Loucy (cell line): ENCODE data around the gene TRPM5.

ENCODE experiments used
- H2AFZ ChIP-seq: fragments of 200-600 bp; sonication (generic); 2 replicates; pipeline ENCODE4 v1.6.0; 2016; ENCODE audit warnings: antibody characterized with exemption, mild to moderate bottlenecking, low read length, moderate library complexity
- H3F3A ChIP-seq: fragments of 200-600 bp; 2 replicates; pipeline ENCODE4 v1.6.0; 2016; ENCODE audit warnings: antibody characterized with exemption, low read depth, mild to moderate bottlenecking
- H3K27me3 ChIP-seq: fragments of 200-600 bp; sonication (generic); 2 replicates; pipeline ENCODE4 v1.6.1; 2014; ENCODE audit warnings: low read length, mild to moderate bottlenecking; ENCODE audit not compliant: insufficient read depth, poor library complexity, severe bottlenecking
- H3K36me3 ChIP-seq: fragments of 200-600 bp; sonication (generic); 2 replicates; pipeline ENCODE4 v1.6.1; 2016; ENCODE audit warnings: low read length; ENCODE audit not compliant: insufficient read depth
- H3K4me1 ChIP-seq: fragments of 200-600 bp; sonication (generic); 2 replicates; pipeline ENCODE4 v1.5.1; 2014; ENCODE audit warnings: low read length, mild to moderate bottlenecking; ENCODE audit not compliant: insufficient read depth, poor library complexity, severe bottlenecking
- H3K4me2 ChIP-seq: fragments of 200-600 bp; sonication (generic); 2 replicates; pipeline ENCODE4 v1.6.0; 2014; ENCODE audit warnings: antibody characterized with exemption, low read length, low read depth, mild to moderate bottlenecking; ENCODE audit not compliant: poor library complexity, severe bottlenecking
- H3K4me3 ChIP-seq: fragments of 200-600 bp; sonication (generic); 2 replicates; pipeline ENCODE4 v1.5.1; 2014; ENCODE audit warnings: low read length, mild to moderate bottlenecking, mixed read lengths; ENCODE audit not compliant: poor library complexity, severe bottlenecking
- H3K79me2 ChIP-seq: fragments of 200-600 bp; sonication (generic); 2 replicates; pipeline ENCODE4 v1.6.1; 2014; ENCODE audit warnings: low read length; ENCODE audit not compliant: insufficient read depth
- H3K9ac ChIP-seq: fragments of 200-600 bp; sonication (generic); 2 replicates; pipeline ENCODE4 v1.6.0; 2014; ENCODE audit warnings: mild to moderate bottlenecking, low read depth, low read length, moderate library complexity; ENCODE audit not compliant: poor library complexity, severe bottlenecking
- H3K9me2 ChIP-seq: fragments of 200-600 bp; sonication (generic); replicated peaks from 2 replicates; pipeline ENCODE4 v1.6.1; 2016; ENCODE audit warnings: low read depth, low read length, mixed read lengths
- H3K9me3 ChIP-seq: fragments of 200-600 bp; sonication (generic); 2 replicates; pipeline ENCODE4 v1.6.1; 2014; ENCODE audit warnings: mild to moderate bottlenecking, antibody characterized with exemption, low read length, low read depth; ENCODE audit not compliant: insufficient read depth
- H4K20me1 ChIP-seq: fragments of 200-600 bp; sonication (generic); 2 replicates; pipeline ENCODE4 v1.6.0; 2014; ENCODE audit warnings: antibody characterized with exemption, low read length, mild to moderate bottlenecking; ENCODE audit not compliant: insufficient read depth, poor library complexity, severe bottlenecking
- CTCF ChIP-seq: fragments of 200-600 bp; sonication (generic); conservative IDR thresholded peaks from 2 replicates; pipeline ENCODE4 v1.5.1; 2014; ENCODE audit warnings: mild to moderate bottlenecking, antibody characterized with exemption, low read length
- EZH2phosphoT487 ChIP-seq: fragments of 200-600 bp; IDR thresholded peaks from 2 replicates; pipeline ENCODE4 v1.6.1; 2018; ENCODE audit warnings: antibody characterized with exemption, mild to moderate bottlenecking, moderate library complexity, borderline replicate concordance

TRPM5 gene

GRCh38 chr11:2471804-2472096 is 27.4 kb upstream of the TRPM5 start:
- H3K4me3 ChIP-seq = no peak overlapping the region
- H4K20me1 ChIP-seq = peaks cover 3% of the 10 kb centered on the region
- H3K9me2 ChIP-seq = no peaks in the 10 kb centered on the region
- peaks cover 11% of the 10 kb centered on the region for H3K4me1 ChIP-seq
- no peak overlapping the region for H3K4me2 ChIP-seq
- no peak for TF ChIP-seq CTCF
- no peak for TF ChIP-seq EZH2phosphoT487
- no peaks in the 10 kb centered on the region for H3K9me3 ChIP-seq
- H3F3A ChIP-seq = no peaks in the 10 kb centered on the region
- no peaks in the 10 kb centered on the region for H3K36me3 ChIP-seq
- no peak overlapping the region for H3K9ac ChIP-seq
- no peaks in the 10 kb centered on the region for H3K27me3 ChIP-seq
- no peaks in the 10 kb centered on the region for H3K79me2 ChIP-seq
- H2AFZ ChIP-seq = no peak overlapping the region

- H3K9ac ChIP-seq = no peak overlapping the region
- no peaks in the 10 kb centered on the region for H3F3A ChIP-seq
- H3K9me3 ChIP-seq = no peaks in the 10 kb centered on the region
- peaks cover 3% of the 10 kb centered on the region for H4K20me1 ChIP-seq
- no peaks in the 10 kb centered on the region for H3K9me2 ChIP-seq
- H3K27me3 ChIP-seq = no peaks in the 10 kb centered on the region
- H3K4me2 ChIP-seq = no peak overlapping the region
- H3K4me3 ChIP-seq = no peak overlapping the region
- H3K4me1 ChIP-seq = peaks cover 15% of the 10 kb centered on the region
- TF ChIP-seq EZH2phosphoT487 (no peak), CTCF (no peak)
- H3K36me3 ChIP-seq = no peaks in the 10 kb centered on the region
- H3K79me2 ChIP-seq = no peaks in the 10 kb centered on the region
- H2AFZ ChIP-seq = no peak overlapping the region
Observed at GRCh38 chr11:2471048-2471803, 26.9 kb upstream of the TRPM5 start.

DNA sequence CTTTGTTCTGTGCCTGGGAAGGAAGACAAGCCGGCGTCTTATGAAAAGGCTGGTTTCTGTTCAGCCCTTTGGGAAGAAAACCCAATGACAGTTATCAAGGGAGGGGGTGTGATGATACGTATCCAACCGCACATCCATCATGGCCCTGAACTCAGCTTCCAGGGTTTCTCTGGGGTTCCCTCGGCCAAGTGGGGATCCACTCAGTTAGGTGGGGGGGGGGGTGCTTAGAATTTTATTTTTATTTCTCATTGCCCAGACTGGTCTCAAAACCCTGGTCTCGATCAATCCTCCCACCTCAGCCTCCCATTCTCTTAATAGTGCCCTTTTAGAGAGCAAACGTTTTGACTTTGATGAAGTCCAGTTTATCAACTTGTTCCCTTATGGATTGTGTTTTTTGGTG is 26.2 kb upstream of the TRPM5 start:
- H3K9ac ChIP-seq = no peak overlapping the region

More for the DNA sequence above, 26.2 kb upstream of the TRPM5 start:
- H3K79me2 ChIP-seq = no peaks in the 10 kb centered on the region
- no peaks in the 10 kb centered on the region for H3K27me3 ChIP-seq
- no peaks in the 10 kb centered on the region for H3K9me3 ChIP-seq
- no peak overlapping the region for H3K4me3 ChIP-seq
- no peaks in the 10 kb centered on the region for H3F3A ChIP-seq
- TF ChIP-seq CTCF (no peak), EZH2phosphoT487 (no peak)
- H3K4me1 ChIP-seq = peaks cover 15% of the 10 kb centered on the region
- no peak overlapping the region for H2AFZ ChIP-seq
- H3K9me2 ChIP-seq = no peaks in the 10 kb centered on the region
- H3K4me2 ChIP-seq = no peak overlapping the region
- no peaks in the 10 kb centered on the region for H3K36me3 ChIP-seq
- H4K20me1 ChIP-seq = peaks cover 3% of the 10 kb centered on the region
